ENCODE data around the gene ARHGEF16.

The ARHGEF16 gene

GRCh38 chr1:3453891-3454810, at the start of gene ARHGEF16:
TSS of gene ARHGEF16 (plus strand) at chr1:3454665. CDS start at chr1:3463085, 8,420 bp downstream.
- DNase-seq = no peak

GRCh38 chr1:3404801-3405200, 49.7 kb upstream of the ARHGEF16 start:
- no peak for DNase-seq

GRCh38 chr1:3405491-3405890, 49.0 kb upstream of the ARHGEF16 start:
- DNase-seq = no peak

GRCh38 chr1:3405974-3406867, 48.2 kb upstream of the ARHGEF16 start:
- DNase-seq = no peak

GRCh38 chr1:3407021-3407420, 47.4 kb upstream of the ARHGEF16 start:
- DNase-seq = no peak

- DNase-seq = no peak
Measured at GRCh38 chr1:3408751-3409266, 45.7 kb upstream of the ARHGEF16 start.

- DNase-seq = no peak
Measured at GRCh38 chr1:3409366-3410141, 44.9 kb upstream of the ARHGEF16 start.

GRCh38 chr1:3410142-3410925, 44.1 kb upstream of the ARHGEF16 start:
- DNase-seq = no peak

- DNase-seq = no peak
Measured at GRCh38 chr1:3411806-3412205, 42.7 kb upstream of the ARHGEF16 start.

- no peak for DNase-seq
Measured at GRCh38 chr1:3412376-3412775, 42.1 kb upstream of the ARHGEF16 start.

- DNase-seq = no peak
Measured at GRCh38 chr1:3413975-3414710, 40.3 kb upstream of the ARHGEF16 start.

- DNase-seq = no peak
Measured at GRCh38 chr1:3415260-3416090, 39.0 kb upstream of the ARHGEF16 start.

- DNase-seq = no peak
Measured at GRCh38 chr1:3417082-3417739, 37.3 kb upstream of the ARHGEF16 start.

GRCh38 chr1:3417934-3418333, 36.5 kb upstream of the ARHGEF16 start:
- no peak for DNase-seq

GRCh38 chr1:3418600-3418999, 35.9 kb upstream of the ARHGEF16 start:
- no peak for DNase-seq

GRCh38 chr1:3419415-3420204, 34.9 kb upstream of the ARHGEF16 start:
- DNase-seq = no peak

- no peak for DNase-seq
Measured at GRCh38 chr1:3420218-3420951, 34.1 kb upstream of the ARHGEF16 start.

GRCh38 chr1:3422638-3423037, 31.8 kb upstream of the ARHGEF16 start:
- DNase-seq = no peak

All from activated CD4-positive, alpha-beta T cell treated with anti-CD3 and anti-CD28 coated beads for 1 hour (primary cell).